Neural cell (in vitro differentiated cells): ENCODE results near the gene SHROOM2.

ENCODE experiments used
- CTCF ChIP-seq: fragments of 450-650 bp; IDR thresholded peaks from 2 replicates; pipeline ENCODE4 v1.5.1; 2014; ENCODE audit warnings: antibody characterized with exemption, mild to moderate bottlenecking, moderate library complexity; ENCODE audit not compliant: poor library complexity, severe bottlenecking
- EP300 ChIP-seq: fragments of 450-650 bp; conservative IDR thresholded peaks from 2 replicates; pipeline ENCODE4 v1.6.1; 2014; ENCODE audit warnings: antibody characterized with exemption, mild to moderate bottlenecking, moderate library complexity; ENCODE audit not compliant: poor library complexity, severe bottlenecking
- POLR2AphosphoS5 ChIP-seq: IDR thresholded peaks from 2 replicates; pipeline ENCODE4 v1.6.1; 2012
- REST ChIP-seq: IDR thresholded peaks from 2 replicates; pipeline ENCODE4 v1.6.1; 2012; ENCODE audit warnings: borderline replicate concordance

DNA sequence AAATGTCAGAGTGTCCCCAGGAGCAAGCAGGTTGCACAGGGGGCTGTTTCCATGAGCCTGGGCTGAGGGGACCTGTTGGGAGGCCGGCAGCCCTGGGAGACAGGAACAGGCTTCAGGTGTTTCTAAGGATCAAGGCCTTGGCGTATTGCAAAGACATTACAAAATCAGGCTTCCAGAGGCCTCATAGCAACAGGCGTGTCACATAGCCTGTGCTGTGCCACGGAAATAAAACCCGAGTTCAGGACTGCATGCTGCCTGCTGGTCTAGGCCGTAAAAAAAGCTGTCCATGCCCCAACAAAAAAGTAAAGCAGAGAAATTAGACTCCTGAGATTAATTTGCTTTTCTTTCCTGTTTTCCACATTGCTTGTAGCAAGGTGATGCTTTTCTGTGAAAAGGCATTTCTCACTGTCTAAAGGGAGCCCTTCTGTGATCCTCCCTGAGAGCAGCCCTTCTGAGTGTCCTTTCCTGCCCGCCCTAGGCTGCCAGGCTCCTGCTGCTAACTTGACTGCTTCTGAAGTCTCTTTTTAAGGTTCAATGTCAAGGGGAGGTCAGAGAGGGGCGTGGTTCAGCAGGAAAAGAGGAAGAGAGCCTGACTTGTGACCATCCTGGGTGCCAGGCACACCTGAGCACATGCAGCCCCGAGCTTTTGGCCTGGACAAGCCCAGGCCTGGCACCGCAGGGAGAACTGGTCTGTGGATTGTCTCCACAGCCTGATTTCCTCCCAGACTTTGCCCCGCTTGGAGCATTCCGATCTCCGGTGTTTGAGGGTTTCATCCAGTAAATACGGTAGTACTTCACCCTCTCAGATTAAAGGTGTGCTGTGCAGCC lies 21.3 kb downstream of the SHROOM2 start:
- no peak for TF ChIP-seq CTCF
- no peak for TF ChIP-seq POLR2AphosphoS5
- TF ChIP-seq REST: no peak
- TF ChIP-seq EP300: no peak
